Stimulated activated CD4-positive, alpha-beta T cell treated with anti-CD3 and anti-CD28 coated beads, Interleukin-12 subunit alpha, Interleukin-12 subunit beta, amount 100 ng/mL, for 24 hours (primary cell): ENCODE measurements around the gene TMEM72.

ENCODE experiments used
- DNase-seq, 2 experiments: peaks; one replicate each; pipeline ENCODE4 v3.0.0-alpha.2; 2020; ENCODE audit warnings: low read depth in 2 of 2

Gene TMEM72

DNA sequence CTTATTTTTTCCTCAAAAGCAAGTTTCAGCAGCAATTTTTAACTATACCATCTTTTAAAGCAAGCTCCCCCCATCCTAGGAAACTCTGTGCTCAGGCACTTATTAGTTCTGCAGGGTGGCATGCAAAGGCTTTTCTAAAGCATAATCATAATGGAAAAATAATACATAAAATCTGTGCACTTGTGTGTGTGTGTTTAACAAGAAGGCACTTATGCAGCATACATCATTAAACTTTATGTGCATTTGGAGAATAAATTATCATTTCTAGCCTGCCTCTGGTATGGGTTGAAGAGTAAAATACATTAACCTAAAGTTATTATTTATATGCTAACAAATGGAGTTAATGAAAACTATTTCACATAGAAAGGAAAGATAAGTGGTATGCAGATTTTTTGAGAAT is 42.9 kb downstream of the TMEM72 start:
- DNase-seq: no peak

DNA sequence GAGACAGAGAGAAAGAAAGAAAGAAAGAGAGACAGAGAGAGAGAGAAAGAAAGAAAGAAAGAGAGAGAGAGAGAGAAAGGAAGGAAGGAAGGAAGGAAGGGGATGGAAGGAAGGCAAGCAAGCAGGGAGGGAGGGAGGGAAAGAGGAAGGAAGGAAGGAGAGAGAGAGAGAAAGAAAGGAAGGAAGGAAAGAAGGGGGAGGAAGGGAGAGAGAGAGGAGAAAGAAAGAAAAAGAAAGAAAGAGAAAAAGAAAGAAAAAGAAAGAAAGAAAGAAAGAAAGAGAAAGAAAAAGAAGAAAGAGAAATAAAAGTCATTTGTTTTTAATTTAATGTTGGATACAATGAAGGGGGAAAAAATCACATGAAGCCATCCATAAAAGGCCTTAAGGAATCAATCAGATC is 43.8 kb downstream of the TMEM72 start:
- no peak for DNase-seq

DNA sequence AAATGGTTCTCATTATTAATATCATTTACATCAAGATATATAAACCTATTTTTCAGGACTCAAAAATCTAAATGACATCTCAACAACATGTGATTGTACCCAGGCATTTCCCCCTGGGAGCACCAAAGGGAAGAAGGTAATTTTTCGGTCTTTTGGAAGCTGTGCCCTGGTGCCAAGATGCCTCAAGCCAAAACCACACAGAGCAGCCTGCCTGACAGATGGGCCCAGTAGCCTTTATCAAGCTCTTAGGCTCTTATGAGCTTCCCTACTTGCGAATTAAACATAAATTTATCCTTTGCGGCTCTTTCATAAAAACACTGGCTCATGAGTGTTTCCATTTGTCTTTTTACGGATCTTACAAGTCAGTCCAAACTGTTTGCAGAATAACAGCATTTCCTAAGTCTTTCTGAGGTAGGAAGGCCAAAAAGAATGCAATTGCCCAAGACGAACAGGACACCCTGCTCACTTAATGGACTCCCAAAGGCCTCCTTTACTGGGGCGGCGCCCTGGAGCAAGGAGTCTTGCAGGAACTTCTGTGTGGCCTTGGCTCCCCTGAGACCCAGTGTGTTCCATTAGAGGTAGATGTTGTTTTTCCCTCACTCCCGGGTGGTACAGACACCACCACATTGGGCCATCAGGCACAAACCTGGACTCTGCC is 44.4 kb downstream of the TMEM72 start:
- no peak for DNase-seq

DNA sequence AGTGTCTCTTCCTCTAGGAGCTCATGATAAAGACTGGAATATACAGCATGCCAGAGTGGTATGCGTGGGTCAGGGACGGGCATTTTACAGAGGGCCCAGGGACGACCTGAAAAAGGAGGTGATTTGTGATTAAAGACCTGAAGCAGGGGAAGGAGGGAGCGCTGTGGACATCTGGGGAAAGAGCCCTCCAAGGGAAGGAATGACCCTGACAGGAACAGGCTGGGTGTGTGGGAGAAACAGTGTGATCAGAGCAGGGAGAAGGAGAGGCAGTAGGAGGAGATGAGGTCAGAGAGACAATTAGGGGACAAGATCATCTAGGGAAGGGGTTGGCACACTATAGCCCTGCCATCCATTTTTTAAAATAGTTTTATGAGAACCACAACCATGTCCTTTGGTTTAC is 45.1 kb downstream of the TMEM72 start:
- DNase-seq: no peak

DNA sequence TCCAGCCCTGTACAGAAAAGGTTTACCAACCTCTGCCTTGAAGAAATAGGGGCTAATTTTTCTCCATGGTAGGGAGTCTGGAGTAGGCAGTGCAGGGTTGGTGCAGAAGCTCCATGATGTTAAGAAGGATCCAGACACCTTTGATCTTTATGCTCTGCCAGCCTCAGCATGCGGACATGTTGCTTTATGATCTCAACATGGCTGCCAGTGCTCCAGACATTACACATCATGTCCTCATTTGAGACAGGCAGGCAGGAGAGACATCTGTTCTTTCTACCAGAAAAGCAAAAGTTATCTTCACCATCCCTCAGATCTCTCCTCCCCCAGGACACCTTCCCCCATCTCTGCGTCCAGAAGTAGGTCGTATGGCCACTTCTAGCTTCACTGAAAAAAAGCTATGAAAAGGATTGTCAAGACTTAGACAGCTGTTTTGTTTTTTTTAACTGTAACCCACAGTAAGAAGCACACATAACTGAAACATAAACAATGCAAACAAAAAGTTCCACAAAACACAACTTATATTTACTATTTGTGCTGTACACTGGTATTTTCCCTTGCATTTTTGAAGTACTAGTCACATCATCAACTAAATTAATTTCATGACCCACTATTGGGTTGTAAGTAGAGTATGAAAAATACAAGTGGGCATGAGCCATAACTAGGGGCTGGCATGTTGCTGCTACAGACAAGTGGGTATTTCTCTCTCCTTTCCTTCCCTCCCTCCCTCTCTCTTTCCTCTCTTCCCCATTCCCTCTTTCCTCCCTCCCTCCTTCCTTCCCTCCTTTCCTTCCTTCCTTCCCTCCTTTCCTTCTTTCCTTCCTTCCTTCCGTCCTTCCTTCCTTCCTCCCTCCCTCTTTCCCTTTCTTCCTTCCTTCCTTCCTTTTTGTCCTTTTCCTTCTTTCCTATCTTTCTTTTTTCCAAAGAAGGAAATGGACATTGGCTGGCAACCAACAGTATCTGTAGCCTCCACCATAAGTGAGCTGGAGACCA is 45.9 kb downstream of the TMEM72 start:
- no peak for DNase-seq

DNA sequence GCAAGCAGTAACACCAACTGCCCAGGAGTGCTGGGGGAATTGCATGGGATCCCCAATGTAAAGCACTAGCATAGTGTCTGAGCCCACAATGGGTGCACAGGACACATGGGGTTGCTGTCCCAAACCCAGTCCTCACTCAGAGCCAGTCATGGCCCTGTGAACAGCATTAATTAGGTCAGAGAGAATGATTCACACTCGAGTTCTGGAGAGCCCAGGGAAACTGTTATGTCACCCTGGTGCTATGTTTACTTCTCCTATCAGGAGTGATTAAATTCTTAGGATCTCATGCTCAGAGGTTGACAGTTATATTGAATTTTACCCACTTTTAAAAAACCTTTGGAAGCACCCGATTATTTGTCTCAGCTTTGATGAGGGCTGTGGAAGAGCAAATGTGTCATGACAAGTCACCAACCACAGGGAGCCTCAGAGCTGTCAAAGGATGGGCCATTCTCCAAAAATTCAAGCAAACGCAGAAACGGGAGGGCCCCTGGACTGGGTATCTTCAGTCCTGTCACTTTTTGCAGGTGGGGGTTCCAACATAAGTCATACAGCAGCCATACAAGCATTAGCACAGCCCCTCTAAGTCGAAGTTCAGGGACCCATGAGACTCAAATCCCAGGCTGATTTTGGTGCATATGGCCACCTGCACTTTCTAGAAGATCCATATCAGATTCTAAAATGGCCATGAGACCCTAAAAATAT is 47.2 kb downstream of the TMEM72 start:
- no peak for DNase-seq

DNA sequence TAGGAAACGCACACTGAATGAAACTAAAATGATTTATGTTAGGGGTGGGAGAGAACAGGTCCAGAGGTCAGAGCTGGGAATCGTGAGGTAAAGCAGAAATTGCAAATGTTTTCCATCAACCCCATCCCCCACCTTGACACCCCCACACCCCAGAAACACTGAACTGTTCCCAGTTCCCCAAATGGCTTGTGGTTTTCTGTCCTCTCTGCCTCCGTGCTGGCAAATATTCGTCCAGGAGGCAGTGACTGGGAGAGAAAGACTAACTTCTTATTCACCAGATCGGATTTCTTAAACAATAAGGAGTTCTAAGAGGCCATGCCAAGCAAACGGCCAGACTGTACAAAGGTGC is 47.7 kb downstream of the TMEM72 start:
- DNase-seq: no peak

DNA sequence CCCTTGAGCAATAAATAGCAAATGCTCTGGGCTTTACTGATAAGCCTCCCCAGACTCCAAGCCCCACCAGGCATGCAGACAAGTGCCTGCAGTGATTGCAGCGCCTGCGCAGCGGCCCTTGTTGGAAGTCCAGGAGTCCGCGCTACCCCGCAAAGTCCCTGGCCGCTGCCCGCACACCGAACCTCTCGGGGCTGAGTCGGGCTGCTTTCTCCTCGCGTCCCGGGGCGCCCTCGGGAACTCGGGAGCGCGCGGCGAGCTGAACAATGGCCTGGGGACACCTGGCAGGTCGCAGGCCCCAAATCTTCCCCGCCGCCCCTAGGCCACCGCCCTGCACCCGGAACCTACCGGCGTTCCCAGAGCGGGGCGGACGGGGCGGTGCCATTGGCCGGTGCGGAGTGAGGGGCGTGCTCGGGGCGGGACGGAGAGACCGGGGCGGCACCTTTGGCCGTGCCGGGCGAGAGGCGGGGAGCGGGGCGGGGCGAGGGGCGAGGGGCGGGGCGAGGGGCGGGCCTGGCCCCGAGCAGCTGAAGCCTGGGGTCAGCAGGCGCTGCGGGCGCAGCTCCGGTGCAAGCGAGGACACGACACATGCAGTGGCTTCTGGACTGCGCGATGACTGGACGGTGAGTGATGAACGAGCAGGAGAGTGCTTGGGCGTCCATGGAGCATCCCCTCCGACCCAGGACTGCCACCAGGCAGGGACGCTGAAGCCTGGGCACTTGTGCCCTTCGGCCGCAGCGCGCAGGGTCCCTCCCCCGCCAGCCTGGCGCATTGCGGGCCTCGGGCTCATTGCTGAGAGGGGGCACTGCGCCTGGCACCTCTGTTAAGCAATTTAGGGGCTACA is 48.3 kb downstream of the TMEM72 start, which contains the start of gene RASSF4:
Gene RASSF4, plus strand, starts transcription at position 556 of the 841 bp plus-strand sequence. CDS start 10,401 bp downstream, outside the sequence.
- DNase-seq: peak; percentile 85 to 91

DNA sequence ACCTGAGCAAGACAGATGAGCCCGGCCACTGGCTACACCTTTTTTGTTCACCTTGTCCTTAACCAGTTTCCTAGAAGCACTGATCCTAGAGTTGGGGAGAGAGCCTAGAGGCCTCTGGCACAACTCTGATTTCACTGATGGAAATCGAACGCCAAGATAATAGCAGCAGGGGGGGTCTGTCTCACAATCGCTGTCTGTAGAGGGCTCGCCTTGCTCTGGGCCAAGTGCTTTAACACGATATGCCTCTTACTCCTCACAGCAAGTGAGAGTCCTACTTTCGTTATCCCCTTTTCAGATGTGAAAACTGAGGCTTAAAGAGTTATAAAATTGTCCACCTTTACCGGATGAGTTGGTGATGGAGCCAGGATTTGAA is 48.9 kb downstream of the TMEM72 start:
- DNase-seq: no peak

DNA sequence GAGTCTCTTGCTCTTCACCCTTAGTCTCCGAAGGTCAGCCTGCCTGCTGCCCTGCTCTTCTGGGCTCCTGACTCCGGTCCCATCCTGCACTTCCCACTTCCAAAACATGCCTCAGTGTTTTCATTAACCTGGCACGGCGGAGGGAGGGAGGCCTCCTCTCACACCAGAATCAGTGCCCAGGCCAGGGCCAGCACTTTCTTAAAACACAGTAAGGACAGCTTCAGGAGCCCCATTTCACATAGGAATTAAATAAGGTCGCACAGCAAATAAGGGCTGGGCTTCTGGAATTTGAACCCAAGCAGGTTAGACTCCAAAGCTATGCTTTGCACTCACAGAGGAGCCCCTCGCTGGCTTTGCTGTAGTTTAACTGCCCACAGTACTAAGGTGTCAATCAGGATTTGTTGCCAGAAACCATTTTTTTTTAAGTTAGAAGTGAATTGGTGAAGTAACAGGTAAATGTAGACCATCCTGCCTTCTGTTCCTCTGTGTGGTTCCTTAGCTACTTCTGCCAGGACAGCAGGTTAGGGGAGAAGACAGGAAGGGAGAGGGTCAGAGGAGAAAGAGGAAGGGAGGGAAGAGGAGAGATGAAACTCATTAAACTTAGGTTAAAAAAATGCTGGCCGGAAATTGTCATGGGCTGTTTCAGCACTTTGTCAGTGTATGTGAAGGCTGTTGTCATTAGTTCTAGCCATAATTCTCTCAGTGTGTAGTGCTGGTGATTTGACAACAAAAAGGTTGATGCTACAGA is 49.5 kb downstream of the TMEM72 start:
- no peak for DNase-seq

DNA sequence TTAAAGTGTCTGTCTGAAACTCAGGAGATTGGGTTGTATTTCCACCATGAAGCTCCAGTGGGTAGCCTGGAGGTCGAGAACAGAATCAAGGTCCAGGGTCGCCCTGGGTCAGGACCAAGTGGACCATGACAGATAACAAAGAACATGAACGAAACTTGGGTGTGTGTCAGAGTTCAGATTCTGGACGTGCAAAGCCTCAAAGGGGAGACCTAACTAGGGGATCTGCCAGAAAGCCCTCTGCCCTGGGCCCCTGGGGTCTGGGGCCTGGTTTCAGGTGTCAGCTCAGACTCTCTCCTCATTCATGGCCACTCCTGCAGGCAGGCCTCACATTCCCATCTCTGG is 50.1 kb downstream of the TMEM72 start:
- DNase-seq: no peak

DNA sequence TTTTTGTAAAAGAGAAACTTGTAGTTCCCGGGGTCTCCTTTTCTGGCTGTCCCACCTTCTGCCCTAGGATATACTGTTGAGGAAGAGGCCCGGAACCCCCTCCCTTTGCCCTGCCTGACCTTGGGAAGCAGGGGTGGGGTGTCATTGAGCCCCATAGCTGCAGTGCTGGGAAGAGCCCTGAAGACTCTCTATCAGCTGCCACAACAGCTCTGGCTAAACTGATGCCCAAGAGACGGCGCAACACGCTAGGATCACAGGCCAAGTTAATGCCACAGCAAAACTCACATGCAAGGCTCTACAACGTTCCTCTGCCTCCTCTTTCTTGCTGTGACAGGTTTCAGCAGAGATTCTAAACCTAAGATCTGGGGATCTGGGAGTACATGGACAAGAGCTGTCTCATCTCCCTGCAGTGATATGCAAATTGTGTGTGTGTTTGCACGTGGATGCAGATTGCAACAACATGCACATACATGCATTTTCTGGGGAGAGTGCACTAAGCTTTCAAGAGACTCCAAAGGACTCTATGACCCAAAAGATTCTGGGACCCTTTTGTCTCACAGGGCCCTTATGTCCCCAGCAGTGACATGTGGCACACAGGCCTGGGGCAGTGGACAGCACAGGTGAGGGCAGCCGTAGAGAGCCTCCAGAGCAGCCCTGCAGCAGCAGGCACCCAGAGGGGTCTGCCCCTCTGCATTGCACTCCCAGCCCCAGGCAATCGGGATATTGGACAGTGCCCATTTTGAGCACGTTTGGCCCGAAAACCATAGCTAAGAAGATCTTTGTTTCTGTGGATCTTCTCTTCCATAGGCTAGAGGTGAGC is 51.0 kb downstream of the TMEM72 start:
- no peak for DNase-seq

DNA sequence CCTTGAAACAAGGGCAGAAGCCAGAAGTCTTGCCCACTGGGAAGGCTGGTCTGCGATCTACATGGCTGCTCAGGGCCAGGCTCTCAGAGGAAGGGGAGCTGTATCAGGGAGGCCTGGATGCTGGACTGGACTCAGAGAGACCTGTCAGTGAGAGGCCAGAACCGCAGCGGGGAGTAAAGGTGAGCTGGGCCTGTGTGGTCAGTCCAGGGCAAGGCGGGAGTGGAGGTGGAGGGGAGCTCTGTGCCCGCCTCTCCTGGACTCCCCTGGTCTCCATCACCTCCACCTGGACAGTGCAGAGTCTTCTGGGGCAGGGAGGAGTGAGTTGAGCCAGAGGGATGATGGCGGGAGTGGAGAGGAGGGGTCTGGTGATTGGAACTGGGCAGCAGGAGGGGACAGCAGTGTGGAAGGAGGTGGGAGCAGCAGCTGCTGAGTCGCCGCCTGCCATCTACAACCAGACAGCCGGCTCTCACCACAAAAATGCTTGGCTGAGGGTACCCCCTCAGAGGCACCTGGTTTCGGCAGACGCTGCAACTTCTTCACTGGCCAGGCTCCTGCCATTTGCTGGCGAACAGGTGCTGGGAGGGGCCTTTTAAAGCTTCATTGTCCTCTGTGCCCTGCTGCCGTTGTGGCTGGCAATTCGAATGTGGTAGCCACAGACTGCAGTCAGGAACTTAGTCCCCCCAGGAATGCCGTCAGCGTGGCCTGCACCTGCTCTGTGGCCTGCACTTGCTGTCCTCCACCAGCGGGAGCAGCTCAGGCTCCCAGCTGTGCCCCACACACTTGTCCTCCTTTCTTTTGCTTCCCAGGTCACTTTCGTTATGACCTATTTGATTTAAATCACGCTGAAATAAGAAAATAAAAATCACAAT is 52.0 kb downstream of the TMEM72 start:
- DNase-seq: no peak

DNA sequence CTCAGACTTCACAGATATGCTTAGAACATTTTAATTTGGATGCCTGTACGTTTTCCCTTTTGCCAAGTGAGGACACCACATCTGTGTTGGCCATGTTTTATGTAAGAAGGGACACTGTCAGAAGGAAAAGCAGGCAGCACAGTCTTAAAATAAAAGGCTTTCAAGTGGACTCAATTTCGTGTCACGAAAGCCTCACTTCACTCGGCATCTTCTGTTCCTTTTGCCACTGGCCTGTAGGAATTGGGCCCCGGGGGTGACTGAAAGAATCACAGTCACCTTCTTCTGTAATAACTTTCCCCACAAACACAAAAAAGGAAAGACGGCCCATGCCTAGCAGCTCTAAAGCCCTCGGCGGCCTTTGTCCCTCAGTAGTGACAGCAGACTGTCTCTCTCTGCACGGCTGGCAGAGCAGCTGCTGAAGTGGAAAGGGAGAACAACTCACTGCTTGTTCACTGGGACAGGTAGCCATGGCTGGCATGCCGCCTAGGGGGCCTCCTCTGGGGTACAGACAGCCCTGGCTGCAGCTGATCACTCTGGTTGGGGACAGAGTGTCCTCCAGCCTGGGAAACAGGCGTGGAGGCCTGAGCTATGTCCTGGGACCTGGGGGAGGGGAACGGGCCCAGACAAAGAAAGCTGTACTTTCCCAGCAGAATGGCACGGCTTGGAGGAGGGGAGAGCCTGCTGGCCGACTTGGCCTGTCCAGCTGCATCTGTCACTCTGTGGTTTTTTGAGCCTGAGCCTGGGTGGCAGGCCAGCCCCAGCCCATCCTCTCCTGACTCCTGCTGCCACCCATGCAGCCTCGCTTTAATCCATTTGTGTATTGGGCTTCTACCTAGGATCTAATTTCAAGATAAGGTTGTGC is 52.9 kb downstream of the TMEM72 start:
- DNase-seq: no peak

DNA sequence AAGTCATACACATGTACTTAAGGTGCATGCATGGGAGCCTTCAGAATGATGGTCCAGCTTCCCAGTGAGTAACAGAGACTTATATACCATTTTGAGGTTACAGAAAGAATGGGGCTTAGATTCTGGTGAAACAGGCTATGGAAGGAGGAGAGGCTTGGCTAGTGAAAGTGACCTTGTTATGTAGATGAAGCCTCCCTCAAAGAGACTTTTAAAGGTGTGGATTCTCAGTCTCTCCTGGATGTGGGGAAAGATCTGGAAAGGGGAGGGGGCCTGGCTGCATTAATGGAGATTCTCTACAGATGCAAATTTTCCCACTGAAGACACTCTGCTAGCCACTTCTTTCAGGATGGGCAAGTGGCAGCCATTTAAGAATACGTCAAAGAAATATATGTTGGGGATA is 54.0 kb downstream of the TMEM72 start:
- no peak for DNase-seq

DNA sequence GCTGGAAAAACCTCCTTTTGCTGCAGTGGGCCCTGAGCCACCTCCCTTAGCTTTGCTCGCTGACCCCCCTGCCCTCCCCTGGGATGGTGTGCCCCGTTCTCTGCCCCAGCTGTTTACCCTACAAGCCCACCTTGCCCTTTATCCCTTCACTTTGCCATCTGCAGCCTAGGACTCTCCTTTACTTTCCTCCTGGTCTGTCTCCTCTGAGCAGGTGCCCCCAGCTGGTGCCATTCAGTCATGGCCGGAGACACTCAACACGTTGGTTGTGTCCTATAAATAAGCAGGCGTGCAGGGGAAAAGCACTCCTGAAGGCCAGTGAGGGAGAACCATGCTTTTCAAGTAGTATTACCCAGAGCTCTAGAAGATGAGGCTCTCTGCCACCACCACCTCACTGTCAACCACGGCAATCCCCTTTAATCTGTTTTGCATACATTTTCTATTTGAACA is 54.5 kb downstream of the TMEM72 start:
- DNase-seq: no peak

DNA sequence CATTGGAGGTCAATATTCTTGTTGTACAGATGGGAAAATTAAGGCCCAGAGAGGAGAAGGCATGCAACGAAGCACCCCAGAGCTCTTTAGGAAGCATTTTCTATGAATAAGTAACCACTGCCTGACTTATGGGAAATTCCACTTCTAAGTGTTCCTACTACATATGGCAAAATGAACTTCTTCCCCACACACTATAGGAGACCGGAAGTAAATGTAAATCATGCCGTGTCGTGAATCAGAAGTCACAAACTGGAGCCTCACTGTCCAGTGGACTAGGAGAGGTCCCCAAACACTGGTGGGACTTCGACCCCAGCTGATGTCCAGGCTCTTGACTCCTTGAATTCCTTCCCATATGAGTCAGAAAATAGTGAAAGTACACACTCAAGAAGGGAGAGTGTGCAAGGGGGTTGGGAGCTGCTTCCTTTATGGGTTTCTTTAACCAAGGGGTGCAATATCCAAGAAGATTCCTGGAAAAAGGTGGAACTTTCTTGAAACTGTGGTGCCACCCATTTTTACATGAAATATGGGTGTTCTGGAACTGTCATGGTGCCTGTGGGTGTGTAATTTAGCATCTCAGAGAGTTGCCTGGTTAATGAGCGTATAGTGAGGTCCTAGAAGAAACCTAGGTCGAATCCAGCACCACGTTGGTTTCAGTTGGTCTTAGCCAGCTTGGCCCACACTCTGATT is 55.1 kb downstream of the TMEM72 start:
- DNase-seq: no peak
